Measurements from ENCODE around the gene PCDHB11.
"Not testable (repeated sequence)": the region's sequence is repeated elsewhere in the genome, so short reads cannot be mapped to it uniquely, and the experiment has no call there.

DNA sequence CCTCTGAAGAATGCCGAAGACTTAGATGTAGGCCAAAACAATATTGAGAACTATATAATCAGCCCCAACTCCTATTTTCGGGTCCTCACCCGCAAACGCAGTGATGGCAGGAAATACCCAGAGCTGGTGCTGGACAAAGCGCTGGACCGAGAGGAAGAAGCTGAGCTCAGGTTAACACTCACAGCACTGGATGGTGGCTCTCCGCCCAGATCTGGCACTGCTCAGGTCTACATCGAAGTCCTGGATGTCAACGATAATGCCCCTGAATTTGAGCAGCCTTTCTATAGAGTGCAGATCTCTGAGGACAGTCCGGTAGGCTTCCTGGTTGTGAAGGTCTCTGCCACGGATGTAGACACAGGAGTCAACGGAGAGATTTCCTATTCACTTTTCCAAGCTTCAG lies 15.2 kb downstream of the PCDHB11 start:
- TF ChIP-seq PKNOX1 (IDR thresholded peaks at IDR 0.05); FOXA1 (IDR thresholded peaks at IDR 0.05); L3MBTL2 (conservative IDR thresholded peaks at IDR 0.05); ZNF384 (IDR thresholded peaks at IDR 0.05); FOXM1 (IDR thresholded peaks at IDR 0.05; ENCODE audit: borderline replicate concordance); HDGF (IDR thresholded peaks at IDR 0.05; ENCODE audit: borderline replicate concordance); CTBP1 (IDR thresholded peaks at IDR 0.05; ENCODE audit: borderline replicate concordance): not testable (repeated sequence)
